HCT116 (cell line): ENCODE results near the gene VANGL1.

ENCODE experiments used
- CEBPB ChIP-seq: IDR thresholded peaks from 2 replicates; pipeline ENCODE4 v1.6.1; 2012; ENCODE audit warnings: low read depth
- CTCF ChIP-seq, 3 experiments: fragments of 200-600 bp in 1 of 3; sonication (generic) in 1 of 3; IDR thresholded peaks in 2 of 3; conservative IDR thresholded peaks in 1 of 3; 2 replicates each; pipeline ENCODE4 v1.5.1; 2012 to 2017; ENCODE audit warnings: low read depth in 2 of 3, low read length in 2 of 3, antibody characterized with exemption in 1 of 3, borderline replicate concordance in 1 of 3, control low read depth in 1 of 3, mild to moderate bottlenecking in 1 of 3, mixed read lengths in 1 of 3, mixed run types in 1 of 3, moderate library complexity in 1 of 3; ENCODE audit not compliant: insufficient read depth in 1 of 3
- EGR1 ChIP-seq: IDR thresholded peaks from 2 replicates; pipeline ENCODE4 v1.6.1; 2012; ENCODE audit warnings: low read depth
- JUND ChIP-seq: IDR thresholded peaks from 2 replicates; pipeline ENCODE4 v1.6.1; 2012
- MAX ChIP-seq: IDR thresholded peaks from 2 replicates; pipeline ENCODE4 v1.6.1; 2012
- POLR2A ChIP-seq: IDR thresholded peaks from 2 replicates; pipeline ENCODE4 v1.7.0; 2011; ENCODE audit warnings: borderline replicate concordance; ENCODE audit not compliant: insufficient read depth, insufficient read length; ENCODE audit errors: extremely low read depth
- POLR2AphosphoS5 ChIP-seq: IDR thresholded peaks from 2 replicates; pipeline ENCODE4 v1.6.1; 2011; ENCODE audit warnings: mild to moderate bottlenecking, low read depth, low read length, moderate library complexity
- REST ChIP-seq: IDR thresholded peaks from 2 replicates; pipeline ENCODE4 v1.6.1; 2012; ENCODE audit warnings: low read depth
- SP1 ChIP-seq: IDR thresholded peaks from 2 replicates; pipeline ENCODE4 v1.6.1; 2012; ENCODE audit warnings: low read depth
- SRF ChIP-seq: IDR thresholded peaks from 2 replicates; pipeline ENCODE4 v1.6.1; 2012; ENCODE audit warnings: low read depth
- ZFX ChIP-seq: fragments of 450-650 bp; IDR thresholded peaks from 2 replicates; pipeline ENCODE4 v1.6.1; 2017

- TF ChIP-seq CTCF (IDR thresholded peaks at IDR 0.05 in 2 of 3, conservative IDR thresholded peaks at IDR 0.05 in 1 of 3; ENCODE audit: borderline replicate concordance in 1 of 3, insufficient read depth in 1 of 3, low read depth in 2 of 3, low read length in 2 of 3) (no peak), POLR2AphosphoS5 (no peak), SRF (peak; percentile 77), EGR1 (no peak), CEBPB (no peak), MAX (no peak), POLR2A (no peak), SP1 (no peak), REST (no peak), ZFX (no peak), JUND (no peak)
Measured at GRCh38 chr1:115668579-115668978, 26.8 kb downstream of the VANGL1 start.
